ENCODE results near the gene GALNT9.
"Not testable (repeated sequence)": the region's sequence is repeated elsewhere in the genome, so short reads cannot be mapped to it uniquely, and the experiment has no call there.

GALNT9 gene

DNA sequence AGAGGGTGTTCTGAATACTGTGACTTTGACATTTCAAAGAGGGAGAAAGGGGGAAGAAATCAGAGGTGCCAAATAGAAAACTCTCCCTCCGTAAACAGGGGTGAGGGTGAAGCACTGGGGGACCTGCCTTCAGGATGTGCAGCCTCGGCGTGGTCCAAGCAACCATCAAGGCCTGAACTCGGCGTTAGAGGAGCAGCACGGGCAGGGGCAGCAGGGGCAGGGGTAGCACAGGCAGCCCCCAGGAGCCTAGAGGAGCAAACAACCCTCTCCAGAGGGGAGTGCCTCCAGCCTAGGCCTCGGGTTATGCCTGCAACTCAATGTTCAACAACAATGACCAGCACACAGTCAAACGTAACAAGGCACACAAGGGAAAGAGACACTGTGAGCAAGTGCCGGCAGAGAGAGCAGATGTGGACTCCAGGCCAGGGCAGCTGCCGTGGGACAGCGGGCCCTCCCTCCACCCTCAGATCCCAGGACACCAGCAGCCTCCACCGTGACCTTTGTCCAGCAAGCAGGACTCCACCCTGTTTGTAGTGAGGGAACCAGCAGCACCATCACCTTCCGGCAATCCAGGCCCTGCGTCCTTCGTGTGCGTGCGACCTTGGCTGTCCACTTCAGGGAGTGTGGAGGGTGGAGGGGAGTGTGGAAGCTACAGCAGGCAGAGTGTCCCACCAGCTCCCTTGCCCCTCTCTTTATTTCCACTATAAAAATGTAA, 18.0 kb downstream of the GALNT9 start:
- no peak for DNase-seq

GRCh38 chr12:132310181-132311040, 19.0 kb downstream of the GALNT9 start:
- DNase-seq, result no peak

- no peak for DNase-seq
Observed at GRCh38 chr12:132309596-132310086, 19.7 kb downstream of the GALNT9 start.

DNA sequence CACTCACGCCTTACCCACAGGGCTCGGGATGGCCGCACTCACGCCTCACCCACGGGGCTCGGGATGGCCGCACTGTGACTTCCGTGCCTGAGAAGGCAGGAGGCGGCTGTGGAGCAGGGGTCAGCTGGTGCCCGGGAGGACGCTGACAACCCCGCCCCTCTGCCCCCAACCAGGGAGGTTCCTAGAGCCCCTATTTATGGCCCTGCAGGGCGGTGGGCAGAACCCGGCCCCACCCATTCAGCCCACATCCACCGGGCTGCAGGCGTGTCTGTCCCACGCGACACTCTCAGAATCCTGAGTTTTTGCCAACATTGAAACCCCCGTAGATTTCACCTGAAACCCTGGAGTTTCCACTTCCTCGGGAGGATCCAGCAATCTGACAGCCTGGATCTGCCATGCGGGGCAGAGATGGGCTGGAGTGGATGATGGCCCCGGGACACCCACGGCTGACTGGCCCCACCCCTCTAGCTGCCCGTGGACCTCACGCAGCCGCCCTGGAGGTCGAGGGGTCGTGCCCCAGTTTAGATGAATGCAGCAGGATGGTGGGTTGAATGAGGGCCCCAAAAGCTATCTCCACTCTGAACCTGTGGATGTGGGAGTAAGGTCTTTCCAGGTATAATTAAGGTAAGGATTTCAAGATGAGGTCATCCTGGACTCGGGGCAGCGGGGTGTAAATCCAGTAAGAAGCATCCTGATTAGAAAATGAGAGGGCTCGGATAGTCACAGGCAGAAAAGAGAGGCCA, 20.4 kb downstream of the GALNT9 start:
- DNase-seq, result no peak

GRCh38 chr12:132307976-132308852, 21.2 kb downstream of the GALNT9 start:
- no peak for DNase-seq

GRCh38 chr12:132306885-132307191, 22.6 kb downstream of the GALNT9 start:
- no peak for DNase-seq

DNA sequence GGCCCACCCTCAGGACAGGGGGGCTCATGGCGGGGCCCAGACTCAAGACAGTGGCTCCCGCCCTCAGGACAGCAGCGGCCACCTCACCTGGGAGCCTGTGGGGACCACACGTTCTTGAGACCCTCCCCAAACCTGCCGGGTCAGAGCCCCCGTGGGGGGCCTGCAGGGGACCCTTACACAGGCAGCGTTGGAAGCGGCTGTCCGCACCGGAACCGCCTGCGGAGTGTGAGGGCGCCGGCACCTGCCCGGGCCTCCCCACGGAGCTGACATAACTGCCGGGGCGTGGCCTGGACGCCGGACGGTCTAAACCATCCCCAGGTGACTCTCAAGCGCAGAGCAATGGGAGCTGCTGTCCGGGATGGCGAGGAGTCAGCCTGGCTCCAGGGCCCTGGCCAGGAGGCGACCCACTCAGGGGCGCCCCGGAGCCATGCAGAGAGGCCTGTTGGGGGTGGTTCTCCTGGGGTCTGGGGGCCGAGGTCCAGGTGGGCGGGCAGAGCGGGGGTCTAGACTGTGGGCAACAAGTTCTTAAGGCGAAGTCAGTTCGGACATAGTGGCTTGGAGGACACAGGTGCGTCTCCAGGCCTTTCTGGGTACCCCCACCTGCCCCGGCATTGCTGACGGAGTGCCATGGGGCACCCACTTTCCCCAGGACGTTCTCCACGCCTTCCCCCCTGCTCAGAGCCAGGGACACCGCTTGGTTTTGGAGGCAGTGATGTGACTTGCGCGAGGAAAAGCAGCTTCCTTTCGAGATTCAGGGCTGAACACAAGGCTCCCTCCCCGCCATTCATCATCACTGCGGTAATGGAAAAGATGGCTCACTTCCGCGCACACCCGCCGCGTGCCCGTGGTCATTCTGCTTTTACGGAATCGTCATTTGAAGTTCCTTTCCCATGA, 23.2 kb downstream of the GALNT9 start:
- no peak for DNase-seq

DNA sequence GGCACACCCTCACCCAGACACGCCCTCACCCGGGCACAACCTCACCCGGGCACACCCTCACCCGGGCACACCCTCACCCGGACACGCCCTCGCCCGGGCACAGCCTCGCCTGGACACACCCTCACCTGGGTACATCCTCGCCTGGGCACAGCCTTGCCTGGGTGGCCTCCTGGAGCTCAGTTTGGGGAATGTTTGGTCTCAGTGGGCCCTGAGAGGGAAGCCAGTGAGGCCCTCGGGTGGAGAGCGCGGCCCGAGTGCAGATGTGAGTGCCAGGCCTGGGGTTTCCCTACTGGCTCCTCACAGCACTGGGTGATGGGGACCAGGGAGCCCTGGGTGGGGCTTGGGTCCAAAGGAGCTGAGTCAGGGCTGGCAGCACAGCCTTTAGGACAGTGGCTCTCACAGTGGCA, 23.8 kb downstream of the GALNT9 start:
- no peak for DNase-seq

DNA sequence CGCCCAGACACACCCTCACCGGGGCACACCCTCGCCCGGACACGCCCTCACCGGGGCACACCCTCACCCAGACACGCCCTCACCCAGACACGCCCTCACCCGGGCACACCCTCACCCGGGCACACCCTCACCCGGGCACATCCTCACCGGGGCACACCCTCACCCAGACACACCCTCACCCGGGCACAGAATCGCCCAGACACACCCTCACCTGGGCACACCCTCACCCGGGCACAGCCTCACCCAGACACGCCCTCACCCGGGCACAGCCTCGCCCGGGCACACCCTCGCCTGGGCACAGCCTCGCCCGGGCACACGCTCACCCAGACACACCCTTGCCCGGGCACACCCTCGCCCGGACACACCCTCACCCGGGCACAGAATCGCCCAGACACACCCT, 24.5 kb downstream of the GALNT9 start:
- DNase-seq, result not testable (repeated sequence)

DNA sequence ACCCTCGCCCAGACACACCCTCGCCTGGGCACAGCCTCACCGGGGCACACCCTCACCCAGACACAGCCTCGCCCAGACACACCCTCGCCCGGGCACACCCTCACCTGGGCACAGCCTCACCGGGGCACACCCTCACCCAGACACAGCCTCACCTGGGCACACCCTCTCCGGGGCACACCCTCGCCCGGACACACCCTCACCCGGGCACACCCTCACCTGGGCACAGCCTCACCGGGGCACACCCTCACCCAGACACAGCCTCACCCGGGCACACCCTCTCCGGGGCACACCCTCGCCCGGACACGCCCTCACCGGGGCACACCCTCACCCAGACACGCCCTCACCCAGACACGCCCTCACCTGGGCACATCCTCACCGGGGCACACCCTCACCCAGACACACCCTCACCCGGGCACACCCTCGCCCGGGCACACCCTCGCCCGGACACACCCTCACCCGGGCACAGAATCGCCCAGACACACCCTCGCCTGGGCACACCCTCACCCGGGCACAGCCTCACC, 25.5 kb downstream of the GALNT9 start:
- not testable (repeated sequence) for DNase-seq

- DNase-seq, result no peak
Observed at GRCh38 chr12:132302466-132303358, 26.7 kb downstream of the GALNT9 start.

DNA sequence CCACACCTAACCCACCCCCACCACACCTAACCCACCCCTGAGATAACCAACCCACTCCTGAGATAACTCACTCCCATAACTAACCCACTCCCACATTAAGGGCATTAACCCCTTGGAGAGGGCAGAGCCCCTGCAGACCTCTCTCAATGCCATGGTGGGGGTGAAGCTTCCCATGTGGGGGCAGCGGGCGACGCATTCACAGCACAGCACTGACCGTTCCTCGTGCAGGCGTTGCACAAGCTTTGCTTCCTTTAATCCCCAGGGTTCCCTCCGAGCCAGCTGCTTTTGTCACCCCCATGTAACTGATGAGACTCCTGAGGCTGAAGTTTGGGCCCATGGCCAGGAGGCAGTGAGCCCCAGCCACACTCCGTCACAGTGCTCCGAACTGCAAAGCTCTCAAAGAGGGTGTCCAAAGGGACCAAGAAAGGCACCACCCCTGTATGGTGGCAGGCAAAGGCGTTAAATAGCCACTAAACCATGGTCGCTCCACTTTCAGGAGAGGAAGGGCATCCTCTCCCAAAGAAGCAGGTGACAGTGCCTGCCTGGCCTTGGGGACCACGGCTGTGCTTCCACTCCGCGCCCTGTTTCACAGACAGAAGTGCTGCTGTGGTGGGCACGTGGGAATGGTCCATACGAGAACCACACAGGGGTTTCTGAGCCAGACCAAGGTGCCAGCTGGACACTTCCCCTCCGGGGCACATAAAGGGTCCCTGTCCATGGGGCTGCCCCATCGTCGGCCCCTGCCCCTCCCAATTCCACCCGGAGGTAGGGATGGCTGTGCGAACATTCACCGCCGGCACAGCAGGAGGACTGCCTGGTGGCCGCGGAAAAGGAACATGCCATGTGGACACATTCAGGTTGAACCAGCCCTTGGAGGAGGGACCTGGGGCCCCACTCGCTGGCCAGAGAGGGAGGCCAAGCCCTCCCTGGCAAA, 28.3 kb downstream of the GALNT9 start:
- no peak for DNase-seq

- no peak for DNase-seq
Observed at GRCh38 chr12:132296063-132296462, 33.3 kb downstream of the GALNT9 start.

- not testable (repeated sequence) for DNase-seq
Observed at GRCh38 chr12:132295561-132295960, 33.8 kb downstream of the GALNT9 start.

- DNase-seq, result no peak
Observed at GRCh38 chr12:132295101-132295526, 34.3 kb downstream of the GALNT9 start.

- DNase-seq, result no peak
Observed at GRCh38 chr12:132294121-132295034, 35.0 kb downstream of the GALNT9 start.
